GM19099 (cell line): ENCODE data around the gene KRTAP29-1.

Experiments used
- POLR2A ChIP-seq: IDR thresholded peaks from 3 replicates; pipeline ENCODE4 v1.6.1; 2011; ENCODE audit warnings: low read depth; ENCODE audit not compliant: insufficient read length; ENCODE audit errors: extremely low read depth

The KRTAP29-1 gene

GRCh38 chr17:41322094-41322902, 19.6 kb upstream of the KRTAP29-1 start:
- TF ChIP-seq POLR2A, result no peak

GRCh38 chr17:41318231-41318630, 15.6 kb upstream of the KRTAP29-1 start:
- TF ChIP-seq POLR2A, result no peak

GRCh38 chr17:41315814-41316445, 13.3 kb upstream of the KRTAP29-1 start:
- TF ChIP-seq POLR2A, result no peak

GRCh38 chr17:41315204-41315794, 12.6 kb upstream of the KRTAP29-1 start, which contains the start of gene KRTAP17-1:
Gene KRTAP17-1, minus strand, starts transcription at chr17:41315710. Its CDS starts 60 bp downstream, at chr17:41315650.
- TF ChIP-seq POLR2A, result no peak

GRCh38 chr17:41311111-41311510, 8.5 kb upstream of the KRTAP29-1 start:
- no peak for TF ChIP-seq POLR2A

GRCh38 chr17:41308918-41309359, 6.3 kb upstream of the KRTAP29-1 start, which contains the start of gene KRTAP16-1:
Gene KRTAP16-1, minus strand, starts transcription at chr17:41309309. Its CDS starts 56 bp downstream, at chr17:41309253.
- no peak for TF ChIP-seq POLR2A

GRCh38 chr17:41308251-41308917, 5.7 kb upstream of the KRTAP29-1 start:
- no peak for TF ChIP-seq POLR2A

- TF ChIP-seq POLR2A, result no peak
Measured at GRCh38 chr17:41307647-41308046, 5.0 kb upstream of the KRTAP29-1 start.

- TF ChIP-seq POLR2A, result no peak
Measured at GRCh38 chr17:41304091-41304490, 1.4 kb upstream of the KRTAP29-1 start.

GRCh38 chr17:41302981-41303380, 330 bp upstream of the KRTAP29-1 start:
- TF ChIP-seq POLR2A, result no peak

- TF ChIP-seq POLR2A, result no peak
Measured at GRCh38 chr17:41301204-41301790, 1.4 kb downstream of the KRTAP29-1 start.

GRCh38 chr17:41298458-41299135, 4.1 kb downstream of the KRTAP29-1 start:
- TF ChIP-seq POLR2A, result no peak

- no peak for TF ChIP-seq POLR2A
Measured at GRCh38 chr17:41296846-41297245, 5.8 kb downstream of the KRTAP29-1 start.

- TF ChIP-seq POLR2A, result no peak
Measured at GRCh38 chr17:41294016-41294415, 8.6 kb downstream of the KRTAP29-1 start.

GRCh38 chr17:41287050-41287449, 15.6 kb downstream of the KRTAP29-1 start:
- no peak for TF ChIP-seq POLR2A

GRCh38 chr17:41284546-41284945, 18.1 kb downstream of the KRTAP29-1 start:
- no peak for TF ChIP-seq POLR2A
